ENCODE measurements around the gene CCDC171.
"Not testable (repeated sequence)": the region's sequence is repeated elsewhere in the genome, so short reads cannot be mapped to it uniquely, and the experiment has no call there.

Gene CCDC171

GRCh38 chr9:15769547-15769946 lies 216.7 kb downstream of the CCDC171 start:
- no peak for DNase-seq

- no peak for DNase-seq
Observed at GRCh38 chr9:15778861-15779260, 226.0 kb downstream of the CCDC171 start.

- no peak for DNase-seq
Observed at GRCh38 chr9:15782106-15782505, 229.3 kb downstream of the CCDC171 start.

- DNase-seq = no peak
Observed at GRCh38 chr9:15785584-15785983, 232.7 kb downstream of the CCDC171 start.

- no peak for DNase-seq
Observed at GRCh38 chr9:15786616-15787015, 233.8 kb downstream of the CCDC171 start.

- DNase-seq = not testable (repeated sequence)
Observed at GRCh38 chr9:15810219-15810899, 257.5 kb downstream of the CCDC171 start.

GRCh38 chr9:15813076-15813475 lies 260.2 kb downstream of the CCDC171 start:
- no peak for DNase-seq

GRCh38 chr9:15824310-15824709 lies 271.5 kb downstream of the CCDC171 start:
- DNase-seq = no peak

GRCh38 chr9:15831384-15831783 lies 278.5 kb downstream of the CCDC171 start:
- DNase-seq = no peak

GRCh38 chr9:15834541-15834940 lies 281.7 kb downstream of the CCDC171 start:
- no peak for DNase-seq

GRCh38 chr9:15837079-15837679 lies 284.3 kb downstream of the CCDC171 start:
- DNase-seq = no peak

GRCh38 chr9:15842051-15842450 lies 289.2 kb downstream of the CCDC171 start:
- DNase-seq = no peak

- DNase-seq = no peak
Observed at GRCh38 chr9:15843316-15843715, 290.5 kb downstream of the CCDC171 start.

GRCh38 chr9:15843931-15844330 lies 291.1 kb downstream of the CCDC171 start:
- DNase-seq = no peak

- no peak for DNase-seq
Observed at GRCh38 chr9:15846611-15847010, 293.8 kb downstream of the CCDC171 start.

- no peak for DNase-seq
Observed at GRCh38 chr9:15849871-15850270, 297.0 kb downstream of the CCDC171 start.

- no peak for DNase-seq
Observed at GRCh38 chr9:15851766-15852165, 298.9 kb downstream of the CCDC171 start.

- no peak for DNase-seq
Observed at GRCh38 chr9:15856591-15856990, 303.7 kb downstream of the CCDC171 start.

- no peak for DNase-seq
Observed at GRCh38 chr9:15867334-15867733, 314.5 kb downstream of the CCDC171 start.

- DNase-seq = no peak
Observed at GRCh38 chr9:15867988-15868387, 315.1 kb downstream of the CCDC171 start.

GRCh38 chr9:15873573-15874177 lies 320.8 kb downstream of the CCDC171 start:
- no peak for DNase-seq

GRCh38 chr9:15882328-15882727 lies 329.5 kb downstream of the CCDC171 start:
- DNase-seq = no peak

GRCh38 chr9:15882883-15883282 lies 330.0 kb downstream of the CCDC171 start:
- no peak for DNase-seq

- DNase-seq = no peak
Observed at GRCh38 chr9:15885464-15885863, 332.6 kb downstream of the CCDC171 start.

Measured in activated CD4-positive, CD25-positive, alpha-beta regulatory T cell treated with anti-CD3 and anti-CD28 coated beads, Interleukin-2, amount 50 U/mL, for 72 hours (primary cell).